WTC11 (cell line): ENCODE data around the gene MSH2.

Experiments used
- E2F5 ChIP-seq: sonication (generic); formaldehyde crosslinking; IDR thresholded peaks from 2 replicates; pipeline ENCODE4 v1.8.1; 2022; ENCODE audit warnings: mild to moderate bottlenecking, moderate library complexity, missing genetic modification reagents
- ETV6 ChIP-seq: sonication (generic); formaldehyde crosslinking; IDR thresholded peaks from 2 replicates; pipeline ENCODE4 v1.8.1; 2022; ENCODE audit warnings: mild to moderate bottlenecking, missing genetic modification reagents
- FOXP1 ChIP-seq: sonication (generic); formaldehyde crosslinking; IDR thresholded peaks from 2 replicates; pipeline ENCODE4 v1.8.0; 2022; ENCODE audit warnings: missing genetic modification reagents, mild to moderate bottlenecking, moderate library complexity, borderline replicate concordance
- JAZF1 ChIP-seq: fragments of 250-450 bp; sonication (Bioruptor Pico); IDR thresholded peaks from 2 replicates; pipeline ENCODE4 v1.9.0; 2021; ENCODE audit warnings: moderate library complexity, mild to moderate bottlenecking, inconsistent platforms
- SMAD4 ChIP-seq: sonication (generic); formaldehyde crosslinking; IDR thresholded peaks from 2 replicates; pipeline ENCODE4 v1.8.0; 2022; ENCODE audit warnings: mild to moderate bottlenecking, missing genetic modification reagents
- SP1 ChIP-seq: sonication (generic); formaldehyde crosslinking; conservative IDR thresholded peaks from 2 replicates; pipeline ENCODE4 v1.8.1; 2022; ENCODE audit warnings: missing genetic modification reagents
- ZNF121 ChIP-seq: sonication (generic); formaldehyde crosslinking; IDR thresholded peaks from 2 replicates; pipeline ENCODE4 v1.8.0; 2023; ENCODE audit warnings: missing genetic modification reagents
- TF ChIP-seq, protein P1 (sequence below): fragments of 200-600 bp; IDR thresholded peaks from 2 replicates; pipeline ENCODE4 v1.8.0; 2022; ENCODE audit warnings: antibody characterized with exemption
- TF ChIP-seq, protein P2 (sequence below): sonication (generic); formaldehyde crosslinking; IDR thresholded peaks from 2 replicates; pipeline ENCODE4 v1.8.0; 2022; ENCODE audit warnings: mild to moderate bottlenecking, missing genetic modification reagents
- TF ChIP-seq, protein P3 (sequence below): sonication (generic); formaldehyde crosslinking; IDR thresholded peaks from 2 replicates; pipeline ENCODE4 v1.8.1; 2023; ENCODE audit warnings: mild to moderate bottlenecking, missing genetic modification reagents, moderate library complexity
- TF ChIP-seq, protein P4 (sequence below): fragments of 250-450 bp; sonication (Bioruptor Pico); IDR thresholded peaks from 2 replicates; pipeline ENCODE4 v1.9.0; 2021; ENCODE audit warnings: mild to moderate bottlenecking, borderline replicate concordance

DNA sequence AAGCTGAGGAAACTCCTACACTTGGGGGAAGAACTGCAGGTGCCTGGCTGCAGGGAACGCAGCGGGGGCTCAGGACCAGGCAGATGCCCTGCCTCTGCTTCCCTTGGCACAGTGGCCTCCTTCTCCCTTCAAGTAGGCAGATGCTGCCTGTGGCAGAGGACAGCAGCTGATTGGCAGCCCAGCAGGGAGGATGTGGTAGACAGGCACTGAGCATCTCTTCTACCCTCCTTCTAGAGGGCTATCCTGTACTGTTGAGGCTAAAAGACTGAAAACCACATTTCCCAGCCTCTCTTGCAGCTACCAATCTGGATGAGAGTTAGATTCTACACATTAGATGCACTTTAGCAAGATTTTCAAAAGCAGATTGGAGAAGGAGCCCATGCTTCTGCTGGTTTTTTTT is 105.7 kb downstream of the MSH2 start:
- TF ChIP-seq JAZF1 (CRISPR knock-in tag) (no peak), E2F5 (no peak), SP1 (CRISPR knock-in tag) (no peak), FOXP1 (CRISPR knock-in tag) (no peak), ETV6 (CRISPR knock-in tag) (no peak), SMAD4 (CRISPR knock-in tag) (no peak), ZNF121 (CRISPR knock-in tag) (no peak)
- TF ChIP-seq, protein P1, sequence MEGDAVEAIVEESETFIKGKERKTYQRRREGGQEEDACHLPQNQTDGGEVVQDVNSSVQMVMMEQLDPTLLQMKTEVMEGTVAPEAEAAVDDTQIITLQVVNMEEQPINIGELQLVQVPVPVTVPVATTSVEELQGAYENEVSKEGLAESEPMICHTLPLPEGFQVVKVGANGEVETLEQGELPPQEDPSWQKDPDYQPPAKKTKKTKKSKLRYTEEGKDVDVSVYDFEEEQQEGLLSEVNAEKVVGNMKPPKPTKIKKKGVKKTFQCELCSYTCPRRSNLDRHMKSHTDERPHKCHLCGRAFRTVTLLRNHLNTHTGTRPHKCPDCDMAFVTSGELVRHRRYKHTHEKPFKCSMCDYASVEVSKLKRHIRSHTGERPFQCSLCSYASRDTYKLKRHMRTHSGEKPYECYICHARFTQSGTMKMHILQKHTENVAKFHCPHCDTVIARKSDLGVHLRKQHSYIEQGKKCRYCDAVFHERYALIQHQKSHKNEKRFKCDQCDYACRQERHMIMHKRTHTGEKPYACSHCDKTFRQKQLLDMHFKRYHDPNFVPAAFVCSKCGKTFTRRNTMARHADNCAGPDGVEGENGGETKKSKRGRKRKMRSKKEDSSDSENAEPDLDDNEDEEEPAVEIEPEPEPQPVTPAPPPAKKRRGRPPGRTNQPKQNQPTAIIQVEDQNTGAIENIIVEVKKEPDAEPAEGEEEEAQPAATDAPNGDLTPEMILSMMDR, result no peak
- TF ChIP-seq, protein P2, sequence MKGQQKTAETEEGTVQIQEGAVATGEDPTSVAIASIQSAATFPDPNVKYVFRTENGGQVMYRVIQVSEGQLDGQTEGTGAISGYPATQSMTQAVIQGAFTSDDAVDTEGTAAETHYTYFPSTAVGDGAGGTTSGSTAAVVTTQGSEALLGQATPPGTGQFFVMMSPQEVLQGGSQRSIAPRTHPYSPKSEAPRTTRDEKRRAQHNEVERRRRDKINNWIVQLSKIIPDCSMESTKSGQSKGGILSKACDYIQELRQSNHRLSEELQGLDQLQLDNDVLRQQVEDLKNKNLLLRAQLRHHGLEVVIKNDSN (CRISPR knock-in tag), result no peak
- TF ChIP-seq, protein P3, sequence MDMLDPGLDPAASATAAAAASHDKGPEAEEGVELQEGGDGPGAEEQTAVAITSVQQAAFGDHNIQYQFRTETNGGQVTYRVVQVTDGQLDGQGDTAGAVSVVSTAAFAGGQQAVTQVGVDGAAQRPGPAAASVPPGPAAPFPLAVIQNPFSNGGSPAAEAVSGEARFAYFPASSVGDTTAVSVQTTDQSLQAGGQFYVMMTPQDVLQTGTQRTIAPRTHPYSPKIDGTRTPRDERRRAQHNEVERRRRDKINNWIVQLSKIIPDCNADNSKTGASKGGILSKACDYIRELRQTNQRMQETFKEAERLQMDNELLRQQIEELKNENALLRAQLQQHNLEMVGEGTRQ (CRISPR knock-in tag), result no peak
- TF ChIP-seq, protein P4, sequence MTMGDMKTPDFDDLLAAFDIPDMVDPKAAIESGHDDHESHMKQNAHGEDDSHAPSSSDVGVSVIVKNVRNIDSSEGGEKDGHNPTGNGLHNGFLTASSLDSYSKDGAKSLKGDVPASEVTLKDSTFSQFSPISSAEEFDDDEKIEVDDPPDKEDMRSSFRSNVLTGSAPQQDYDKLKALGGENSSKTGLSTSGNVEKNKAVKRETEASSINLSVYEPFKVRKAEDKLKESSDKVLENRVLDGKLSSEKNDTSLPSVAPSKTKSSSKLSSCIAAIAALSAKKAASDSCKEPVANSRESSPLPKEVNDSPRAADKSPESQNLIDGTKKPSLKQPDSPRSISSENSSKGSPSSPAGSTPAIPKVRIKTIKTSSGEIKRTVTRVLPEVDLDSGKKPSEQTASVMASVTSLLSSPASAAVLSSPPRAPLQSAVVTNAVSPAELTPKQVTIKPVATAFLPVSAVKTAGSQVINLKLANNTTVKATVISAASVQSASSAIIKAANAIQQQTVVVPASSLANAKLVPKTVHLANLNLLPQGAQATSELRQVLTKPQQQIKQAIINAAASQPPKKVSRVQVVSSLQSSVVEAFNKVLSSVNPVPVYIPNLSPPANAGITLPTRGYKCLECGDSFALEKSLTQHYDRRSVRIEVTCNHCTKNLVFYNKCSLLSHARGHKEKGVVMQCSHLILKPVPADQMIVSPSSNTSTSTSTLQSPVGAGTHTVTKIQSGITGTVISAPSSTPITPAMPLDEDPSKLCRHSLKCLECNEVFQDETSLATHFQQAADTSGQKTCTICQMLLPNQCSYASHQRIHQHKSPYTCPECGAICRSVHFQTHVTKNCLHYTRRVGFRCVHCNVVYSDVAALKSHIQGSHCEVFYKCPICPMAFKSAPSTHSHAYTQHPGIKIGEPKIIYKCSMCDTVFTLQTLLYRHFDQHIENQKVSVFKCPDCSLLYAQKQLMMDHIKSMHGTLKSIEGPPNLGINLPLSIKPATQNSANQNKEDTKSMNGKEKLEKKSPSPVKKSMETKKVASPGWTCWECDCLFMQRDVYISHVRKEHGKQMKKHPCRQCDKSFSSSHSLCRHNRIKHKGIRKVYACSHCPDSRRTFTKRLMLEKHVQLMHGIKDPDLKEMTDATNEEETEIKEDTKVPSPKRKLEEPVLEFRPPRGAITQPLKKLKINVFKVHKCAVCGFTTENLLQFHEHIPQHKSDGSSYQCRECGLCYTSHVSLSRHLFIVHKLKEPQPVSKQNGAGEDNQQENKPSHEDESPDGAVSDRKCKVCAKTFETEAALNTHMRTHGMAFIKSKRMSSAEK (CRISPR knock-in tag), result no peak
